GM12801 (cell line): ENCODE data around the gene E2F4.

ENCODE experiments used
- TF ChIP-seq, protein P1 (sequence below): IDR thresholded peaks from one replicate; pipeline ENCODE4 v1.5.1; 2011; ENCODE audit warnings: control low read depth; ENCODE audit not compliant: insufficient read length; ENCODE audit errors: extremely low read depth

E2F4 gene

DNA sequence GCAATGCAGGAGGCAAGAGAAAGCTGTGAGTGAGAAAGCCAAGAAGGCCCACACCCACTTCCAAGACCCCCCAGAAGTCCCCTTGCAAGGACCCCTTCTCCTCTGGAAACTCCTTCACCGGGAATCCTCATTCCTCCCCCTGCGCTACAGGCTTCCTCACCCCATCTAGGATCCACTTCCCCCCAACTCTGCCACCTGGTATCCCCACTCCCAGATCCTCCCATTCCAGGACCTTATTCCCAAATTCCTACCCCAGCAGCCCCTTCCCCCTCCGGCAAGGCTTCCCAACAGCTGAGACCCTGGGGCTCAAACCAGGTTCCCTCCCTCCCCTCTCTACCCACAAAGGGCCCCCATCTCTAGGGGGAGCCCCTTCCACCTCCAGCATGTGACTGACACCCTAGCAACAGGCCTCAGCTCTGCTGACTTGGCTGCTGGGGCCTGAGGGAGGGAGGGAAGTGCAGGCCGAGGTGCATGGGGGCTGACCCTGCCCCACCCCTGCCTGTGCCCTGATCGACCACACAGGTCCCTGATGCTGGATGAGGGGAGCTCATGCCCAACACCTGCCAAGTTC, 25.3 kb upstream of the E2F4 start:
- TF ChIP-seq, protein P1, sequence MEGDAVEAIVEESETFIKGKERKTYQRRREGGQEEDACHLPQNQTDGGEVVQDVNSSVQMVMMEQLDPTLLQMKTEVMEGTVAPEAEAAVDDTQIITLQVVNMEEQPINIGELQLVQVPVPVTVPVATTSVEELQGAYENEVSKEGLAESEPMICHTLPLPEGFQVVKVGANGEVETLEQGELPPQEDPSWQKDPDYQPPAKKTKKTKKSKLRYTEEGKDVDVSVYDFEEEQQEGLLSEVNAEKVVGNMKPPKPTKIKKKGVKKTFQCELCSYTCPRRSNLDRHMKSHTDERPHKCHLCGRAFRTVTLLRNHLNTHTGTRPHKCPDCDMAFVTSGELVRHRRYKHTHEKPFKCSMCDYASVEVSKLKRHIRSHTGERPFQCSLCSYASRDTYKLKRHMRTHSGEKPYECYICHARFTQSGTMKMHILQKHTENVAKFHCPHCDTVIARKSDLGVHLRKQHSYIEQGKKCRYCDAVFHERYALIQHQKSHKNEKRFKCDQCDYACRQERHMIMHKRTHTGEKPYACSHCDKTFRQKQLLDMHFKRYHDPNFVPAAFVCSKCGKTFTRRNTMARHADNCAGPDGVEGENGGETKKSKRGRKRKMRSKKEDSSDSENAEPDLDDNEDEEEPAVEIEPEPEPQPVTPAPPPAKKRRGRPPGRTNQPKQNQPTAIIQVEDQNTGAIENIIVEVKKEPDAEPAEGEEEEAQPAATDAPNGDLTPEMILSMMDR, result no peak

DNA sequence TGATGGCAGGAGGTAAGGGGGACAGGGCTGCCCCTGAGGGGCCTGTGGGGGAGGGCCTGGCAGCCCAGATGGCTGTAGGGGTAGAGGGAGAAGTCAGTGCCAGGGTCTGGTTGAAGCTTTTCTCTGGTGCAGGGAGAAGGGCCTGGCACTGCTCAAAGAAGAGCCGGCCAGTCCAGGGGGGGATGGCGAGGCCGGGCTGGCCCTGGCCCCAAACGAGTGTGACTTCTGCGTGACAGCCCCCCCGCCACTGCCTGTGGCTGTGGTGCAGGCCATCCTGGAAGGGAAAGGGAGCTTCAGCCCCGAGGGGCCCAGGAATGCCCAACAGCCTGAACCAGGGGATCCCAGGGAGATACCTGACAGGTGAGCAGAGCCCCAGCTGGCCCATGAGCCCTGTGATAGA, 24.4 kb upstream of the E2F4 start:
- TF ChIP-seq, protein P1, result no peak

DNA sequence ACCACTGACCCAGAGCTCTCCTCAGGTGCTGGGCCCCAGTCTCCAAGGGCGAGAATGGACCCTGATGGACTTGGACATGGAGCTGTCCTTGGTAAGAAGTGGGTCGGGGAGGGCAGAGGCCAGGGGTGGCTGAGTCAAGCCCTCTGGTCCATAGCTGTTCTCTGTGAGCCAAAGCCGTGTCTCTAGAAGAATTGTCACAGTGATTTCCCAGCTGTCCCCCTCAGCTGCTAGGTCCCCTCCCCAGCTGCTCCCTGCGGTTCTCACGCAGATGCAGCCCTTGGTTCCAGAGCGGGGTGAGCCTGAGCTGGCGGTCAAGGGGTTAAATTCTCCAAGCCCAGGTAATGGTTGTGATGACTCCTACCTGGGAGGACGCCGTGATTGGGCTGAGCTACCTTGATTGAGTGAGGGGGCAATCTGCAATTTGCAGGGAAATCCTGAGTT, 22.9 kb upstream of the E2F4 start:
- TF ChIP-seq, protein P1, result no peak

DNA sequence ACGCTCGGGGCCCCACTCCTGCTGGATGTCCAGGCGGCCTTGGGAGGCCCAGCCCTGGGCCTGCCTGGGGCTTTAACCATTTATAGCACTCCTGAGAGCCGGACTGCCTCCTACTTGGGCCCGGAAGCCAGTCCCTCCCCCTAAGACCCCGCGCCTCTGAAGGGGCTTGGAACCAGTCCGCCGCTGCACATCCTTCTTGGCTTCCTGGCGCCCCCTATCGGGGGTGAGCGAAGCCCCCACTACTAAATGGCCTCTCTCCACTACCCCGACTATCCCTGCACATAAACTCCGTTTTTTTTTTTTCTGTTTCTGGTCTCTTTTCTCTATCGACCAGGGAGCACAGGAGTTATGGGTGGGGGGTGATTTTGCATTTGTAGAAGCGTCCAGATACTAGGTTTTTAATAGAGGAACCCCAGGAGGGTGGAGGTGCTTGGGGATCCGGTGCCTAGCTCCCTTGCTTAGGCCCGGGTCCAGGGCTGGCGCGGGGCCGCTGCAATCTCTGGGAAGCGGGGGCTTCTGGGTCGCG, 22.2 kb upstream of the E2F4 start:
- TF ChIP-seq, protein P1, result no peak

DNA sequence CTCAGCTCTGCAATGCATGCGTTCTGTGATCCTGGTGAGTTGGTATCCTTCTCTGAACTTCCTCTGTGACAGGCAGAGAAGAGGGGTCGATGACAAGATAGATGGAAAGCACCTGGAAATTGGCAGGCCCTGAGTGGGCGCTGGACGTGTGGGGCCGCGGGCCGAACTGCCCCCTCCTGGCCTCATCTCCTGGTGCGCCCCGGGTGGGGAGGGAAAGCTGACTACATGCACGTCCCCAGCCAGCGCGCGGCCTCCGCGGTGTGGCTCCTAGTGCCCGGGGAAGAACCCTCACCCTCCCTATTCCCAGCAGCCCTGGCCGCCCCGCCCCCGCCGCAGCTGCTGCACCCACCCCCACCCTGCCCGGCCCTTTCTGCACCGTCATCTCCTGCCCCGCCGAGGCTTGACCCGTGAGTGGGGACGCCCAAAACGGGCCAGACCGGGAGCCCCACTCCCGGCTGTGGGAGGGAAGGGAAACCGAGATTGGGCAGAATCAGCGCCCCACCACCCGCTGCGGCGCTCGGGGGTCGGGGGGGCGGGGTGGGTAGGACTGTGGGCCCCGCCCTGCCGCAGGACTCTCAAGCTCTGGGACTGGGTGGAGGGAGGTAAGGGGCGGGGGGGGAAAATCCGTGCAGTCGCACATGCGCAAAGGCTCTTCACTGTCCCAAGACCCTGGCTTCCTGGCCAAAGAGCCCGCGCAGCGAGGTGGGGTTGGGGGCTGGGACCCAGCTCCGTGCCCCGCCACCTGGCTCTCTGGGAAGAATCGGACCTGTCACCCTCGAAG, 21.6 kb upstream of the E2F4 start, which contains the start of gene NOL3:
Gene NOL3 (plus strand): TSS at position 371 of the 781 bp plus-strand sequence.
- TF ChIP-seq, protein P1, result no peak

DNA sequence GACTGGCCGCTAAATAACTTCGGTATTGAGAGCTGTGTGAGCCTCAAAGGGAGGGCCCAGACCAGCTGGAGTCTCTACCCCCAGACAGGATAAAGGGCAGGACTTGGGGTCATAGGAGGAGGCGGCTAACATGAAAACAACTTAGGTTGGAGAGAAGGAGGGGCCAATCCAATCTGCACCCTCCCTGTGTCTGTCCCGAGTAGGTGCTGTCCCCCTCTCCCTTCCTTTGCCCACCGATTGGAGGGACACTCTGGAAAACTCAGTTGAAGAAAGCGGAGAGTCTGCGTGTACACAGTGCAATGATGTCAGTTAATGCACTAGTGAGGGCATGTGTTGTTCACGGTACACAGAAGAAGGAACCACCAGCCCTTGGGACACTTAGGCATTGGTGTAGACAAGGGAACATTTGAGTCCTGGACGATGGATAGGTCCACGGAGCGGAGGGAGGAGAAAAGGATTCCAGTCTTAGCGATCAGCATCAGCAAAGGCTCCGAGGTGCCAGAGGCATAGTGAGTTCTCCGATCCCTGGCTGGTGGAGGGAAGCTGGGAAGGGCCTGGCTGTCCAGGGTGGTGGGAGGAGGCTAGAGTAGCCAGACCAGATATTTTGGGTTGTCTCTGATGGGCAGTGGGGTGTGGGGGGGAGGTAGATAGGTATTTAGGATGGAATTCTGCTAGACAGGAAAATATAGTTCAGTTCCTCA, 20.9 kb upstream of the E2F4 start:
- TF ChIP-seq, protein P1, result no peak

DNA sequence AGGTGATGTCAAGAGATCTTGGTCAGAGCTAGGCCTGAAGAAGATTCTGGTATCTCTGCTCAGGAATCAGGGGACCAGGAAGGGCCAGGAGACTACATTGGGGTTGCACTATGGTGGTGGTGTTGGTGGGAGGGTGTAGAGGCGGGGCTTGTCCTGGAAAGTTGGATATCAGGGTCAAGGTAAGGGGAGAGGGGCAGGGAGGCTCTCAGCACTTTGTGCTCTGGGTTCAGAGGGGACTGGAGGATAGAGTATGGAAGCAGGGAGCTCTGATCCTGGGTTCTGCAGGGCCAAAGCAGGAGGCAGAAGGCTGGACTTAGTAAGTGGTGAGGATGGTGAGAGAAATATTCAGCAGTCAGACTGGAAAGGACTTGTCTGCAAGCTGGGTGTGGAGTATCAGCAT, 18.6 kb upstream of the E2F4 start:
- TF ChIP-seq, protein P1, result no peak
